Measurements from ENCODE around the gene ARRB1. TPM values are rescaled to one million over a fixed set of nuclear protein-coding genes. Genes with fewer than 3 reads are reported as not detected.
A peak's percentile ranks its signal among the peaks of the same experiment; 100 is the strongest.

Gene ARRB1
- total and polyA plus RNA-seq, 2 of the 13 experiments (the other 11 are each of a cell fraction or from before 2014, with no cell fraction given): 22.5 to 35.7 TPM

GRCh38 chr11:75270896-75271418 lies 80.5 kb downstream of the ARRB1 start:
- Histone ChIP-seq H3K27ac (ENCODE audit: extremely low read length, insufficient read depth, low read length) (no peak overlapping the region), H3K4me3 (replicated peaks in 1 of 3; ENCODE audit: insufficient read depth in 1 of 3, low read depth in 2 of 3, low read length in 3 of 3) (no peak overlapping the region), H3K27me3 (ENCODE audit: control insufficient read depth in 1 of 2, insufficient read depth in 2 of 2, low read length in 2 of 2) (no peaks in the 10 kb centered on the region), H3K36me3 (replicated peaks in 1 of 2; ENCODE audit: control insufficient read depth in 1 of 2, insufficient read depth in 2 of 2, low read length in 2 of 2) (peaks cover 14 to 34% of the 10 kb centered on the region in 2 experiments; a peak in 4 of 5 replicates), H4K20me1 (ENCODE audit: insufficient read depth, low read length) (no peaks in the 10 kb centered on the region), H3K9ac (ENCODE audit: insufficient read depth, low read depth, low read length) (no peak overlapping the region), H3K9me3 (ENCODE audit: low read length) (no peaks in the 10 kb centered on the region), H2AFZ (ENCODE audit: low read length) (no peak overlapping the region), H3K79me2 (ENCODE audit: insufficient read depth, low read length) (no peaks in the 10 kb centered on the region), H3K4me2 (ENCODE audit: low read depth, low read length) (no peak overlapping the region), H3K4me1 (ENCODE audit: insufficient read depth, low read length) (peaks cover 11% of the 10 kb centered on the region)
- no peak for DNase-seq (ENCODE audit: low spot score)
- in situ Hi-C loops (cut with HindIII; ENCODE audit: extremely low pct_ligation_motif_present, low pct_unique_long_range_greater_than_20kb): no loop called here
- intact Hi-C loops (cut with micrococcal nuclease; ENCODE audit: unreplicated experiment): no loop called here
- no peak for ATAC-seq
- FAIRE-seq: no peak
- TF ChIP-seq THAP7 (CRISPR knock-in tag; IDR thresholded peaks at IDR 0.05) (no peak), ADNP (CRISPR knock-in tag; IDR thresholded peaks at IDR 0.05) (no peak), SRY (CRISPR knock-in tag; IDR thresholded peaks at IDR 0.05) (no peak), STAG1 (CRISPR knock-in tag; IDR thresholded peaks at IDR 0.05) (peak; percentile 10; the same call in 1 of the 2 replicates), GLMP (CRISPR knock-in tag; IDR thresholded peaks at IDR 0.05; ENCODE audit: borderline replicate concordance) (no peak), ZNF710 (CRISPR knock-in tag; IDR thresholded peaks at IDR 0.05; ENCODE audit: borderline replicate concordance) (no peak), TSC22D2 (CRISPR knock-in tag; IDR thresholded peaks at IDR 0.05; ENCODE audit: borderline replicate concordance) (no peak), CTCF (CRISPR knock-in tag; IDR thresholded peaks at IDR 0.05) (peak; percentile 18), ZNF441 (CRISPR knock-in tag; IDR thresholded peaks at IDR 0.05; ENCODE audit: borderline replicate concordance) (no peak), GMEB2 (CRISPR knock-in tag; IDR thresholded peaks at IDR 0.05; ENCODE audit: low read depth) (no peak)
- CTCF ChIA-PET (ENCODE audit: low intra/inter-chr PET ratio, low total read pairs): no interaction called here
- no TSS peak for BruUV-seq (replicated peaks)
- POLR2A ChIA-PET: no interaction called here
- WGBS (ENCODE audit: low lambda C conversion rate): 97% methylated on average over 3 of the region's 3 CpGs
